Trophoblast cell (in vitro differentiated cells and primary cell): Measurements from ENCODE around the gene IP6K3.

Experiments
- DNase-seq, 2 donors: peaks; one replicate each; pipeline ENCODE4 v3.0.0-alpha.2; 2016
- H2AFZ ChIP-seq: 2 replicates; pipeline ENCODE4 v1.6.1; 2013; ENCODE audit warnings: low read length, moderate library complexity, mild to moderate bottlenecking; ENCODE audit not compliant: insufficient read depth, poor library complexity
- H2AK5ac ChIP-seq: 2 replicates; pipeline ENCODE4 v1.6.1; 2013; ENCODE audit warnings: mild to moderate bottlenecking, low read length
- H2BK120ac ChIP-seq: 2 replicates; pipeline ENCODE4 v1.6.1; 2013; ENCODE audit warnings: low read length, mild to moderate bottlenecking, moderate library complexity; ENCODE audit not compliant: insufficient read depth, poor library complexity
- H2BK12ac ChIP-seq: 2 replicates; pipeline ENCODE4 v1.6.1; 2013; ENCODE audit warnings: mild to moderate bottlenecking, low read length, moderate library complexity
- H2BK5ac ChIP-seq: 2 replicates; pipeline ENCODE4 v1.6.1; 2013; ENCODE audit warnings: low read length, low read depth, moderate library complexity, mild to moderate bottlenecking; ENCODE audit not compliant: poor library complexity
- H3K14ac ChIP-seq: 2 replicates; pipeline ENCODE4 v1.6.1; 2013; ENCODE audit warnings: mild to moderate bottlenecking, low read length
- H3K18ac ChIP-seq: 2 replicates; pipeline ENCODE4 v1.6.1; 2013; ENCODE audit warnings: mild to moderate bottlenecking, low read length
- H3K23ac ChIP-seq: 2 replicates; pipeline ENCODE4 v1.6.1; 2013; ENCODE audit warnings: low read length
- H3K27ac ChIP-seq: 2 replicates; pipeline ENCODE4 v1.5.1; 2013; ENCODE audit warnings: low read depth, mild to moderate bottlenecking, inconsistent platforms, low read length, moderate library complexity
- H3K27me3 ChIP-seq: 2 replicates; pipeline ENCODE4 v1.6.1; 2013; ENCODE audit warnings: inconsistent platforms, mild to moderate bottlenecking, low read length, moderate library complexity; ENCODE audit not compliant: insufficient read depth
- H3K36me3 ChIP-seq, 2 experiments: 1 replicate in 1 of 2; 2 replicates in 1 of 2; pipeline ENCODE4 v1.6.1; 2013; ENCODE audit warnings: low read length in 2 of 2, mild to moderate bottlenecking in 2 of 2, moderate library complexity in 1 of 2; ENCODE audit not compliant: insufficient read depth in 2 of 2, control insufficient read depth in 1 of 2
- H3K4ac ChIP-seq: 2 replicates; pipeline ENCODE4 v1.6.1; 2013; ENCODE audit warnings: low read depth, mild to moderate bottlenecking, low read length, moderate library complexity
- H3K4me1 ChIP-seq, 2 experiments: 1 replicate in 1 of 2; 2 replicates in 1 of 2; pipeline ENCODE4 v1.6.1; 2013; ENCODE audit warnings: low read length in 2 of 2, mild to moderate bottlenecking in 2 of 2, moderate library complexity in 1 of 2; ENCODE audit not compliant: insufficient read depth in 2 of 2, control insufficient read depth in 1 of 2
- H3K4me2 ChIP-seq: 2 replicates; pipeline ENCODE4 v1.6.1; 2013; ENCODE audit warnings: inconsistent platforms, mild to moderate bottlenecking, low read length, moderate library complexity
- H3K4me3 ChIP-seq: 2 replicates; pipeline ENCODE4 v1.5.1; 2013; ENCODE audit warnings: mild to moderate bottlenecking, low read depth, low read length, inconsistent platforms
- H3K79me1 ChIP-seq: one replicate; pipeline ENCODE4 v1.6.1; 2013; ENCODE audit warnings: low read length
- H3K79me2 ChIP-seq: 2 replicates; pipeline ENCODE4 v1.6.1; 2013; ENCODE audit warnings: low read length, mild to moderate bottlenecking; ENCODE audit not compliant: control insufficient read depth, insufficient read depth, poor library complexity
- H3K9ac ChIP-seq: 2 replicates; pipeline ENCODE4 v1.6.1; 2013; ENCODE audit warnings: mild to moderate bottlenecking, low read length
- H3K9me3 ChIP-seq: 2 replicates; pipeline ENCODE4 v1.6.1; 2013; ENCODE audit warnings: low read depth, mild to moderate bottlenecking, control low read depth, inconsistent platforms, low read length; ENCODE audit not compliant: insufficient read depth
- H4K12ac ChIP-seq: 2 replicates; pipeline ENCODE4 v1.6.1; 2013; ENCODE audit warnings: low read depth, mild to moderate bottlenecking, low read length, moderate library complexity
- H4K8ac ChIP-seq: 2 replicates; pipeline ENCODE4 v1.6.1; 2013; ENCODE audit warnings: low read depth, mild to moderate bottlenecking, low read length, moderate library complexity
- H4K91ac ChIP-seq: one replicate; pipeline ENCODE4 v1.6.1; 2013; ENCODE audit warnings: low read depth, mild to moderate bottlenecking, low read length, moderate library complexity
- WGBS: extraction: QIAGEN DNeasy Blood & Tissue Kit; methylation state at CpG from one replicate; pipeline ENCODE4 v1.1.7; 2013; ENCODE audit warnings: missing lambda C conversion rate; ENCODE audit not compliant: insufficient read length, insufficient coverage; ENCODE audit errors: extremely low coverage; 5-methylcytosine and 5-hydroxymethylcytosine counted together

The IP6K3 gene

DNA sequence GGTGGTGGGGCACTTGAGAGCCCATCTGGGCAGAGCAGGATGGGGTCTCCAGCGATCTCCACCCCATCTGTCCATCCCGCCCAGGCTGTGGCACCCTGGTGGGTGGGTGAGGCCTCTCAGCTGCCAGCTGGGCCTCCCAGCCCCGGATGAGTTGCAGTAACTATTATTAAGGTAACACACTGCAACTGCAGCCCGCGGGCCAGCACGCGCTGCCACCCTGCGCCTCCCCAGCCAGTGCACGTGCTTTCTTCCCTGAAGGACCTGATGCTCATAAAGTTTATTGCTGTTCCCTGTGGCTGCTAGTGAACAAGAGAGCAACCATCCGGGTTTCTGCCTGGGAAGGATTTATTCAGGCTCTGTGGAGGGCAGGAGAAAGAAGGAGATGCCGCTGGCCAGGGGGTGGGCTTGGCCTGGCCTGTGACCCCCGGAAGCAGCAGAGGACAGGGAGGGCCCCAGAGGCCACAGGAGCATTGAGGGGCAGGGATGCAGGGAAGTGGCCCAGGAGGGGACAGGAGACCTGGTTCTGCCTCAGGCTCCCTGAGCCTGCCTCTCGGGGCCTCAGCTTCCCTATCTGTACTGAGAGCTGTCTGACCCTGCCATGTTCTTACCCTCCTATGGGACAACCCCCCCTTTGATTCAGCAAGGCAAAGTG, 1.7 kb downstream of the IP6K3 start:
- WGBS = no CpG with 5 or more reads among the region's 13 CpGs
- no peaks in the 10 kb centered on the region for H3K36me3 ChIP-seq

DNA sequence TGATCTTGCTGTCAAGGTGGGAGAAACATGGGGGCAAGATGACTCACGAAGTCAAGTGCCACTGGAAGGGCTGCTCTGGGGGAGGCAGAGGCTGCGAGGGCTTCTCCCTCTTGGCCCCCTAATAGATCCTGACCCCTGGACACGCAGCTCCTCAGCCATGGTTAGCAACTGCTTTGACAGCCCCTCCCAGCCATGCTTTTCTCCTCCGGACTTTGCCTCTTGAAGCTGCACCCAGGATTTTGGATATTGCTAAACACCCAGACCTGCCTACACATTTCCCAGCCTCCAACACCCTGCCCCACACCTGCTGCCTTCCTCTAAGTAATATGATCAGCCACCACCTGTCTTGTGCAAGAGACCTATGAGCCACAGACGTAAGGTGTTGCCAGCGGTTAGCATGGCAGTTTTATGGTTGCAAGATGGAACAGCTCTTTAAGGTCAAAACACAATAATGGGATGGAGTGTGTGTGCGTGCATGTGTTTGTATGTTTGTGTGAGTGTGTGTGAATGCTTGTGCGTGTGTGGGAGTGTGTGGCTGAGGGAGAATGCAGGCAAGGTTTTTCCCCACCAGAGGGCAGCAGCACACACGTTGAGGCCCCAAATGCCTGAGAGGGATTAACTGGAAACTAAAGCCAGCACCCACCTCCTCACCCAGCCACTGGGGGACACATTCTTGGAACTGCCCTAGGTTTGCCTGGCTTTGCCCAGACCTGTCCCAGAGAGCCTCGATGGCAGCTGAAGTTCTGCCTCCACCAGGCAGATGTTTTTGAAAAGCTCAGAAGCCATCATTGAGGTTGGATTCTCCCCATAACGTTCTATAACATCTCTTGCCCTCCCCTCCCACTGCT, 2.5 kb downstream of the IP6K3 start:
- no CpG with 5 or more reads among the region's 11 CpGs for WGBS
- no peak overlapping the region for H2BK5ac ChIP-seq
- peaks cover 2% of the 10 kb centered on the region for H3K79me2 ChIP-seq
- no peak overlapping the region for H2AK5ac ChIP-seq
- no peak overlapping the region for H4K8ac ChIP-seq
- H3K27me3 ChIP-seq = no peaks in the 10 kb centered on the region
- no peak overlapping the region for H2AFZ ChIP-seq
- no peak overlapping the region for H3K14ac ChIP-seq
- H4K12ac ChIP-seq = no peak overlapping the region
- peaks cover 9% of the 10 kb centered on the region for H3K79me1 ChIP-seq
- H3K4me1 ChIP-seq = peaks cover 17 to 22% of the 10 kb centered on the region in 2 experiments
- H3K36me3 ChIP-seq = no peaks in the 10 kb centered on the region
- H3K27ac ChIP-seq = no peak overlapping the region
- no peak overlapping the region for H3K23ac ChIP-seq
- peaks cover 2% of the 10 kb centered on the region for H3K9me3 ChIP-seq
- no peak overlapping the region for H3K18ac ChIP-seq
- H3K9ac ChIP-seq = no peak overlapping the region
- H4K91ac ChIP-seq = no peak overlapping the region
- peak; percentile 46 to 71 for DNase-seq
- no peak overlapping the region for H3K4ac ChIP-seq
- H3K4me2 ChIP-seq = no peak overlapping the region
- no peak overlapping the region for H2BK120ac ChIP-seq
- no peak overlapping the region for H3K4me3 ChIP-seq
- H2BK12ac ChIP-seq = no peak overlapping the region

More for the DNA sequence above, 1.7 kb downstream of the IP6K3 start:
- no peak overlapping the region for H3K4me3 ChIP-seq
- peaks cover 17 to 22% of the 10 kb centered on the region in 2 experiments for H3K4me1 ChIP-seq
- H4K8ac ChIP-seq = peak overlapping the region; percentile 33
- peak overlapping the region; percentile 47 for H2BK12ac ChIP-seq
- H3K27me3 ChIP-seq = no peaks in the 10 kb centered on the region
- H3K4me2 ChIP-seq = no peak overlapping the region
- peaks cover 9% of the 10 kb centered on the region for H3K79me1 ChIP-seq
- peak overlapping the region; percentile 69 for H4K91ac ChIP-seq
- peak overlapping the region; percentile 53 for H2BK120ac ChIP-seq
- no peak overlapping the region for H3K27ac ChIP-seq
- DNase-seq = no peak
- no peak overlapping the region for H3K23ac ChIP-seq
- H2AK5ac ChIP-seq = peak overlapping the region; percentile 37
- H3K4ac ChIP-seq = no peak overlapping the region
- H4K12ac ChIP-seq = no peak overlapping the region
- H3K9me3 ChIP-seq = peaks cover 2% of the 10 kb centered on the region
- peaks cover 2% of the 10 kb centered on the region for H3K79me2 ChIP-seq
- peak overlapping the region; percentile 33 for H3K14ac ChIP-seq
- H3K9ac ChIP-seq = no peak overlapping the region
- no peak overlapping the region for H2AFZ ChIP-seq
- H3K18ac ChIP-seq = peak overlapping the region; percentile 5
- no peak overlapping the region for H2BK5ac ChIP-seq

DNA sequence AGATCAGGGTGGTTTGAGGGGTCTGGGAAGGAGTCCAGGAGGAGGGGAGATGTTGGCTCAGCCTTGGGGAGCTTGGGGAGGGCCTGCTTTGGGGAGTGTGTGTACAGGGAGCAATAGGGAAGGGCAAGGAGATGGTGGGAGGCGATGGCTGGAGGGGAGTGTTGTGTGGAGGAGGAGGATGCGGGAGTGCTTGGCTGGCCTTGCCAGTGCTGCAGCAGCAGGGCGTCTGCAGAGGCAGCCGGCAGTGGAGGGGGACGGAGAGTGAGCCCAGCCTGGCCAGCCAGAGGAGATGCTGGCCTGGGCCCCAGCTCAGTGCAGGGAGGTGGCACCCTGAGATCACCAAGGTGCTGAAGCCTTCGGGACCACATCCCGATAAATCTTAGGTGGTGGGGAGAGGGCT, 3.9 kb downstream of the IP6K3 start:
- WGBS = no CpG with 5 or more reads among the region's 7 CpGs

DNA sequence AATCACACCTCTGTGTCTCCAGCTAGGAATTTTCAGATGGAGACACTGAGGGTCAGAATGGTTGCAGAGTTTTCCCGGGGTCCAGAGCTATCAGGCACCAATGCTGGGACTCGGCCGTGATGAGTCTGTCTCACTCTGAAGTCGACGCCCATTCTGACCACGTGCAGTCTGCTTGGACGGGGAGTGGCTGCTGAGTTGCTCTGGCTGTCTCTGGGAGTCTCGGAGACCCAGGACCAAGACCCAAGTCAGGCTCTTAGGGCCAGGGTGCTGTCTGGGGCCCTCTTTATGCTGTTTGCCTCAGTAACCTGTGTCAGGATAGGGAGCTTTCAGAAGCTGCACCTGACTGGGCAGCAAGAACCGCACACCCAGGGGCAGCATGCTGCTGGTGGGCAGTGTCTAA, 4.6 kb downstream of the IP6K3 start:
- no peak overlapping the region for H2AK5ac ChIP-seq
- H3K23ac ChIP-seq = no peak overlapping the region
- no peak overlapping the region for H2BK5ac ChIP-seq
- H2AFZ ChIP-seq = no peak overlapping the region
- no peak overlapping the region for H3K4me3 ChIP-seq
- peaks cover 2% of the 10 kb centered on the region for H3K79me2 ChIP-seq
- H3K79me1 ChIP-seq = peaks cover 9% of the 10 kb centered on the region
- WGBS = no CpG with 5 or more reads among the region's 9 CpGs
- H3K27me3 ChIP-seq = no peaks in the 10 kb centered on the region
- peaks cover 17 to 20% of the 10 kb centered on the region in 2 experiments for H3K4me1 ChIP-seq
- H3K4me2 ChIP-seq = no peak overlapping the region
- no peak overlapping the region for H2BK12ac ChIP-seq
- no peak overlapping the region for H3K14ac ChIP-seq
- no peak overlapping the region for H4K8ac ChIP-seq
- no peak overlapping the region for H3K4ac ChIP-seq
- H3K18ac ChIP-seq = no peak overlapping the region
- H2BK120ac ChIP-seq = no peak overlapping the region
- H4K12ac ChIP-seq = no peak overlapping the region
- no peak for DNase-seq
- H3K27ac ChIP-seq = no peak overlapping the region
- no peak overlapping the region for H3K9ac ChIP-seq
- H3K9me3 ChIP-seq = peaks cover 2% of the 10 kb centered on the region
- no peak overlapping the region for H4K91ac ChIP-seq
- no peaks in the 10 kb centered on the region for H3K36me3 ChIP-seq

More for the DNA sequence above, 3.9 kb downstream of the IP6K3 start:
- no peak overlapping the region for H3K4ac ChIP-seq
- no peak overlapping the region for H3K18ac ChIP-seq
- H4K12ac ChIP-seq = no peak overlapping the region
- no peak overlapping the region for H3K27ac ChIP-seq
- no peaks in the 10 kb centered on the region for H3K27me3 ChIP-seq
- no peak overlapping the region for H4K8ac ChIP-seq
- H3K4me1 ChIP-seq = peaks cover 17 to 22% of the 10 kb centered on the region in 2 experiments
- peaks cover 9% of the 10 kb centered on the region for H3K79me1 ChIP-seq
- H2AK5ac ChIP-seq = peak overlapping the region; percentile 22
- H3K14ac ChIP-seq = no peak overlapping the region
- H3K9me3 ChIP-seq = peaks cover 2% of the 10 kb centered on the region
- no peak overlapping the region for H3K4me3 ChIP-seq
- DNase-seq = no peak
- no peak overlapping the region for H2AFZ ChIP-seq
- H3K23ac ChIP-seq = no peak overlapping the region
- peaks cover 2% of the 10 kb centered on the region for H3K79me2 ChIP-seq
- H2BK120ac ChIP-seq = no peak overlapping the region
- H3K4me2 ChIP-seq = no peak overlapping the region
- H3K36me3 ChIP-seq = no peaks in the 10 kb centered on the region
- H2BK12ac ChIP-seq = no peak overlapping the region
- H2BK5ac ChIP-seq = no peak overlapping the region
- no peak overlapping the region for H4K91ac ChIP-seq
- H3K9ac ChIP-seq = no peak overlapping the region
